Kidney glomerular epithelial cell (primary cell): ENCODE data around the gene NDUFA3.

Experiments used
- DNase-seq: peaks from one replicate; lab custom pipeline; 2025; lab: John Stamatoyannopoulos, UW

Gene NDUFA3

GRCh38 chr19:54107876-54108490, 5.3 kb downstream of the NDUFA3 start:
- DNase-seq, result no peak

GRCh38 chr19:54108496-54108895, 5.8 kb downstream of the NDUFA3 start:
- no peak for DNase-seq

- no peak for DNase-seq
Observed at GRCh38 chr19:54109651-54110050, 7.0 kb downstream of the NDUFA3 start.

GRCh38 chr19:54114340-54115108, 11.9 kb downstream of the NDUFA3 start:
- DNase-seq, result no peak

GRCh38 chr19:54115109-54116063, 12.7 kb downstream of the NDUFA3 start, which contains the start of the genes PRPF31 and TFPT:
Gene PRPF31, plus strand, starts transcription at chr19:54115754. Its CDS starts 2,525 bp downstream, at chr19:54118279.
Gene TFPT, minus strand, starts transcription at chr19:54115657. Its CDS starts 388 bp downstream, at chr19:54115269.
- peak; percentile 99 for DNase-seq

- no peak for DNase-seq
Observed at GRCh38 chr19:54121259-54121658, 18.6 kb downstream of the NDUFA3 start.

- no peak for DNase-seq
Observed at GRCh38 chr19:54123682-54124081, 21.0 kb downstream of the NDUFA3 start.

GRCh38 chr19:54124393-54124792, 21.7 kb downstream of the NDUFA3 start:
- no peak for DNase-seq

GRCh38 chr19:54125713-54126112, 23.1 kb downstream of the NDUFA3 start:
- DNase-seq, result no peak

GRCh38 chr19:54127688-54128440, 25.2 kb downstream of the NDUFA3 start:
- no peak for DNase-seq

- no peak for DNase-seq
Observed at GRCh38 chr19:54128441-54128725, 25.7 kb downstream of the NDUFA3 start.

GRCh38 chr19:54128796-54129616, 26.4 kb downstream of the NDUFA3 start:
- DNase-seq, result no peak

- no peak for DNase-seq
Observed at GRCh38 chr19:54129617-54129996, 27.0 kb downstream of the NDUFA3 start.

GRCh38 chr19:54133312-54133956, 30.8 kb downstream of the NDUFA3 start:
- no peak for DNase-seq

GRCh38 chr19:54133957-54134590, 31.4 kb downstream of the NDUFA3 start:
- DNase-seq, result no peak

- no peak for DNase-seq
Observed at GRCh38 chr19:54136086-54136863, 33.6 kb downstream of the NDUFA3 start.

GRCh38 chr19:54136864-54137698, 34.4 kb downstream of the NDUFA3 start:
- peak; percentile 100 for DNase-seq
